NK-92 treated with Interleukin-12 subunit alpha and Interleukin-12 subunit beta, amount 100 ng/mL, for 24 hours (cell line): Measurements from ENCODE around the gene PTPRG.

Experiments
- DNase-seq: peaks from one replicate; lab custom pipeline; 2025; lab: John Stamatoyannopoulos, UW

The PTPRG gene

GRCh38 chr3:61928039-61928438, 366.7 kb downstream of the PTPRG start:
- no peak for DNase-seq

- no peak for DNase-seq
These were observed 367.5 kb downstream of the PTPRG start for GRCh38 chr3:61928776-61929314.

GRCh38 chr3:61929617-61930016, 368.2 kb downstream of the PTPRG start:
- DNase-seq, result no peak

- no peak for DNase-seq
These were observed 371.1 kb downstream of the PTPRG start for GRCh38 chr3:61932499-61932898.

GRCh38 chr3:61933798-61934504, 372.6 kb downstream of the PTPRG start:
- DNase-seq, result no peak

GRCh38 chr3:61934505-61934871, 373.1 kb downstream of the PTPRG start:
- DNase-seq, result no peak

- no peak for DNase-seq
These were observed 374.4 kb downstream of the PTPRG start for GRCh38 chr3:61935814-61936213.

GRCh38 chr3:61936344-61936937, 375.1 kb downstream of the PTPRG start:
- DNase-seq, result peak; percentile 2

GRCh38 chr3:61937477-61937876, 376.1 kb downstream of the PTPRG start:
- DNase-seq, result no peak

GRCh38 chr3:61938878-61939549, 377.6 kb downstream of the PTPRG start:
- DNase-seq, result no peak

- DNase-seq, result no peak
These were observed 378.9 kb downstream of the PTPRG start for GRCh38 chr3:61940236-61940635.

GRCh38 chr3:61943975-61944374, 382.6 kb downstream of the PTPRG start:
- no peak for DNase-seq

GRCh38 chr3:61944726-61945125, 383.4 kb downstream of the PTPRG start:
- DNase-seq, result no peak

GRCh38 chr3:61945657-61946056, 384.3 kb downstream of the PTPRG start:
- DNase-seq, result no peak

- no peak for DNase-seq
These were observed 385.4 kb downstream of the PTPRG start for GRCh38 chr3:61946570-61947324.

GRCh38 chr3:61947456-61947855, 386.1 kb downstream of the PTPRG start:
- no peak for DNase-seq

GRCh38 chr3:61948699-61949305, 387.4 kb downstream of the PTPRG start:
- no peak for DNase-seq

GRCh38 chr3:61954097-61954540, 392.7 kb downstream of the PTPRG start:
- DNase-seq, result no peak

- DNase-seq, result no peak
These were observed 394.1 kb downstream of the PTPRG start for GRCh38 chr3:61955483-61955882.

- DNase-seq, result no peak
These were observed 394.9 kb downstream of the PTPRG start for GRCh38 chr3:61956236-61956635.

GRCh38 chr3:61957259-61957658, 395.9 kb downstream of the PTPRG start:
- no peak for DNase-seq

GRCh38 chr3:61960976-61961375, 399.6 kb downstream of the PTPRG start:
- no peak for DNase-seq
